IMR-90 (cell line): ENCODE measurements around the gene POC1B. TPM values are rescaled to one million over a fixed set of nuclear protein-coding genes. Genes with fewer than 3 reads are reported as not detected.

Experiments used
- ATAC-seq: fragments of 200-7000 bp; cut with Tn5 transposase; 2 replicates; pipeline ENCODE4 v1.9.1; 2020; ENCODE audit warnings: low read depth, mild to moderate bottlenecking, moderate library complexity
- BruUV-seq: library from RNA; stranded (reverse); fragments of 400-500 nt; replicated peaks from 2 replicates; lab custom pipeline; 2021; lab: Mats Ljungman, UMichigan
- CTCF ChIA-PET: fragments of 300-600 bp; formaldehyde crosslinking; extraction: SDS; loops from one replicate; lab custom pipeline; 2021; ENCODE audit warnings: antibody characterized with exemption; lab: Yijun Ruan, JAX
- POLR2A ChIA-PET: fragments of 300-600 bp; sonication (Branson Sonifier 250); formaldehyde crosslinking; loops from one replicate; lab custom pipeline; 2022; ENCODE audit warnings: antibody characterized with exemption; ENCODE audit not compliant: unreplicated experiment; lab: Charles Lee
- DNase-seq: peaks from one replicate; pipeline ENCODE4 v3.0.0; 2013
- H2AFZ ChIP-seq: replicated peaks from 2 replicates; pipeline ENCODE3; 2013; ENCODE audit warnings: low read length, mild to moderate bottlenecking; ENCODE audit not compliant: poor library complexity
- H2AK5ac ChIP-seq: 2 replicates; pipeline ENCODE4 v1.6.1; 2013; ENCODE audit warnings: low read depth, low read length, inconsistent platforms
- H2AK9ac ChIP-seq: replicated peaks from 2 replicates; pipeline ENCODE3; 2013; ENCODE audit warnings: mild to moderate bottlenecking, low read depth, low read length, moderate library complexity; ENCODE audit not compliant: poor library complexity
- H2BK120ac ChIP-seq: 2 replicates; pipeline ENCODE4 v1.6.1; 2013; ENCODE audit warnings: low read depth, low read length, inconsistent platforms
- H2BK15ac ChIP-seq: 3 replicates; pipeline ENCODE4 v1.6.1; 2013; ENCODE audit warnings: low read depth, low read length, inconsistent platforms
- H2BK20ac ChIP-seq: 2 replicates; pipeline ENCODE4 v1.6.1; 2013; ENCODE audit warnings: low read depth, mild to moderate bottlenecking, inconsistent platforms, low read length, moderate library complexity
- H2BK5ac ChIP-seq: 2 replicates; pipeline ENCODE4 v1.6.1; 2013; ENCODE audit warnings: mild to moderate bottlenecking, low read depth, low read length, inconsistent platforms; ENCODE audit not compliant: poor library complexity, severe bottlenecking
- H3K14ac ChIP-seq: replicated peaks from 2 replicates; pipeline ENCODE4 v1.6.1; 2013; ENCODE audit warnings: low read depth, low read length, inconsistent platforms
- H3K18ac ChIP-seq: 2 replicates; pipeline ENCODE4 v1.6.1; 2013; ENCODE audit warnings: low read depth, low read length, control low read depth
- H3K23ac ChIP-seq: 2 replicates; pipeline ENCODE4 v1.6.1; 2013; ENCODE audit warnings: low read depth, low read length, inconsistent platforms
- H3K27ac ChIP-seq: 2 replicates; pipeline ENCODE4 v1.5.1; 2013; ENCODE audit warnings: mild to moderate bottlenecking, control low read depth, low read length; ENCODE audit not compliant: insufficient read depth
- H3K27me3 ChIP-seq: 2 replicates; pipeline ENCODE4 v1.6.1; 2013; ENCODE audit warnings: low read length; ENCODE audit not compliant: control insufficient read depth, insufficient read depth
- H3K36me3 ChIP-seq: 2 replicates; pipeline ENCODE4 v1.6.1; 2013; ENCODE audit warnings: low read length, mixed read lengths; ENCODE audit not compliant: control insufficient read depth, insufficient read depth
- H3K4ac ChIP-seq: 2 replicates; pipeline ENCODE4 v1.6.1; 2013; ENCODE audit warnings: low read depth, low read length, inconsistent platforms
- H3K4me1 ChIP-seq: 2 replicates; pipeline ENCODE4 v1.6.1; 2013; ENCODE audit warnings: low read length, mixed read lengths; ENCODE audit not compliant: control insufficient read depth, insufficient read depth
- H3K4me2 ChIP-seq: 2 replicates; pipeline ENCODE4 v1.6.1; 2013; ENCODE audit warnings: low read depth, mild to moderate bottlenecking, control low read depth, low read length, moderate library complexity
- H3K4me3 ChIP-seq: 2 replicates; pipeline ENCODE4 v1.5.1; 2013; ENCODE audit warnings: low read depth, mild to moderate bottlenecking, control low read depth, low read length, moderate library complexity; ENCODE audit not compliant: insufficient read depth
- H3K56ac ChIP-seq: 2 replicates; pipeline ENCODE4 v1.6.1; 2013; ENCODE audit warnings: low read length, inconsistent platforms; ENCODE audit not compliant: insufficient read depth; ENCODE audit errors: extremely low read depth
- H3K79me1 ChIP-seq, 2 experiments: 2 replicates each; pipeline ENCODE4 v1.6.1; 2013; ENCODE audit warnings: low read length in 2 of 2, inconsistent platforms in 1 of 2, low read depth in 1 of 2
- H3K9ac ChIP-seq: 2 replicates; pipeline ENCODE4 v1.6.1; 2013; ENCODE audit warnings: low read depth, low read length, control low read depth
- H3K9me1 ChIP-seq: 2 replicates; pipeline ENCODE4 v1.6.1; 2013; ENCODE audit warnings: low read length, inconsistent platforms; ENCODE audit not compliant: insufficient read depth
- H3K9me3 ChIP-seq: 2 replicates; pipeline ENCODE4 v1.6.1; 2013; ENCODE audit warnings: low read length; ENCODE audit not compliant: control insufficient read depth, insufficient read depth
- H4K20me1 ChIP-seq: 2 replicates; pipeline ENCODE4 v1.6.1; 2013; ENCODE audit warnings: low read length, inconsistent platforms; ENCODE audit not compliant: insufficient read depth
- H4K5ac ChIP-seq: 2 replicates; pipeline ENCODE4 v1.6.1; 2013; ENCODE audit warnings: mild to moderate bottlenecking, low read depth, low read length, control low read depth
- H4K8ac ChIP-seq, 2 experiments: 2 replicates each; pipeline ENCODE4 v1.6.1; 2013; ENCODE audit warnings: low read depth in 2 of 2, low read length in 2 of 2, control low read depth in 1 of 2, inconsistent platforms in 1 of 2
- H4K91ac ChIP-seq: 2 replicates; pipeline ENCODE4 v1.6.1; 2013; ENCODE audit warnings: low read depth, low read length, inconsistent platforms; ENCODE audit not compliant: insufficient read depth
- MAFK ChIP-seq: IDR thresholded peaks from 2 replicates; pipeline ENCODE4 v1.6.1; 2012; ENCODE audit warnings: low read depth, low read length, improper control_type of control experiment
- WGBS, 2 experiments: methylation state at CpG; one replicate each; pipeline versions ENCODE4 v1.1.5 to v1.1.7; 2013; ENCODE audit warnings: missing lambda C conversion rate in 2 of 2; ENCODE audit not compliant: insufficient read length in 1 of 2; ENCODE audit errors: extremely low coverage in 2 of 2; 5-methylcytosine and 5-hydroxymethylcytosine counted together
- dilution Hi-C: fragments of 300-500 bp; cut with HindIII; formaldehyde crosslinking; loops from one replicate; pipeline ENCODE4 v1.14.3; 2018; ENCODE audit warnings: low sequenced_read_pairs; ENCODE audit not compliant: unreplicated experiment
- in situ Hi-C: fragments of 300-500 bp; cut with MboI; formaldehyde crosslinking; loops from 3 replicates; pipeline ENCODE4 v1.14.3; 2019; ENCODE audit warnings: low sequenced_read_pairs, inconsistent platforms, mixed read lengths
- intact Hi-C: fragments of 100-400 bp; cut with micrococcal nuclease; formaldehyde crosslinking; loops from 2 replicates; pipeline ENCODE4 v1.10.0; 2022
- polyA plus RNA-seq, 3 experiments: library from polyadenylated mRNA; depleted of rRNA; stranded (reverse); fragments of >200 nt; gene quantifications; 2 replicates each; pipeline ENCODE4 v1.2.3, GENCODE V29; 2012; ENCODE audit warnings: low replicate concordance in 1 of 3
- total RNA-seq: library from RNA; depleted of rRNA; stranded (reverse); fragments of >200 nt; gene quantifications from 2 replicates; pipeline ENCODE4 v1.2.3, GENCODE V29; 2012

Gene POC1B
- total and polyA plus RNA-seq, 2 of the 4 experiments (the other 2 are of a cell fraction) = 5.0 to 10.4 TPM

GRCh38 chr12:89411234-89411633 is 114.6 kb downstream of the POC1B start:
- dilution Hi-C loops (no loop called here), intact Hi-C loops (no loop called here), in situ Hi-C loops (no loop called here)
- TF ChIP-seq MAFK = no peak
- Histone ChIP-seq H3K27ac (no peak overlapping the region), H2BK5ac (no peak overlapping the region), H3K18ac (no peak overlapping the region), H3K4me1 (peaks cover 6% of the 10 kb centered on the region), H3K9ac (no peak overlapping the region), H2AK5ac (no peak overlapping the region), H3K23ac (no peak overlapping the region), H2AK9ac (no peak overlapping the region), H3K4me2 (no peak overlapping the region), H3K4me3 (no peak overlapping the region), H3K9me3 (no peaks in the 10 kb centered on the region), H2AFZ (no peak overlapping the region), H2BK15ac (no peak overlapping the region; the same call in 2 of the 3 replicates), H3K56ac (no peak overlapping the region), H3K27me3 (no peaks in the 10 kb centered on the region), H3K36me3 (no peaks in the 10 kb centered on the region), H2BK20ac (no peak overlapping the region), H3K79me1 (peaks cover 0 to 11% of the 10 kb centered on the region in 2 experiments; a peak in 2 of 4 replicates), H4K20me1 (no peaks in the 10 kb centered on the region), H4K8ac (no peak overlapping the region), H3K4ac (no peak overlapping the region), H2BK120ac (no peak overlapping the region), H4K5ac (no peak overlapping the region), H3K14ac (no peak overlapping the region), H4K91ac (no peak overlapping the region), H3K9me1 (peaks cover 11% of the 10 kb centered on the region; the same call in 1 of the 2 replicates)
- CTCF ChIA-PET = no interaction called here
- WGBS, 2 experiments = no CpG with 5 or more reads among the region's 2 CpGs
- DNase-seq (no peak), ATAC-seq (no peak)
- POLR2A ChIA-PET = no interaction called here
- BruUV-seq = no TSS peak
